B cell (primary cell): Measurements from ENCODE around the gene JPT2. TPM values are rescaled to one million over a fixed set of nuclear protein-coding genes. Genes with fewer than 3 reads are reported as not detected.

ENCODE experiments used
- ATAC-seq: fragments of 200-7000 bp; cut with Tn5 transposase; one replicate; pipeline ENCODE4 v1.10.0; 2021; ENCODE audit warnings: low read depth, mild to moderate bottlenecking, moderate number of reproducible peaks, moderate library complexity
- CTCF ChIA-PET: fragments of 350-600 bp; sonication (Branson Sonifier 250); formaldehyde crosslinking; loops from one replicate; lab custom pipeline; 2021; ENCODE audit warnings: antibody characterized with exemption, inconsistent platforms; lab: Charles Lee
- POLR2A ChIA-PET: fragments of 350-600 bp; sonication (Branson Sonifier 250); formaldehyde crosslinking; loops from one replicate; lab custom pipeline; 2021; ENCODE audit warnings: antibody characterized with exemption; lab: Charles Lee
- DNase-seq: peaks from one replicate; pipeline ENCODE4 v3.0.0; 2013
- H2AFZ ChIP-seq: 2 replicates; pipeline ENCODE4 v1.6.1; 2012; ENCODE audit warnings: mild to moderate bottlenecking, low read depth, low read length; ENCODE audit not compliant: insufficient read depth, poor library complexity, severe bottlenecking
- H3K27ac ChIP-seq, 2 donors: 1 replicate in 1 of 2; 2 replicates in 1 of 2; pipeline ENCODE4 v1.5.1; 2012 to 2013; ENCODE audit warnings: low read length in 2 of 2, mild to moderate bottlenecking in 2 of 2, moderate library complexity in 1 of 2
- H3K27me3 ChIP-seq, 4 experiments: fragments of 200-600 bp in 1 of 4; sonication (generic) in 1 of 4; replicated peaks in 1 of 4; 1 replicate in 2 of 4; 2 replicates in 2 of 4; pipeline versions ENCODE4 v1.6.1 to v1.7.0; 2013 to 2016; ENCODE audit warnings: low read length in 3 of 4, mild to moderate bottlenecking in 2 of 4, mixed read lengths in 1 of 4, moderate library complexity in 1 of 4; ENCODE audit not compliant: insufficient read depth in 4 of 4, control insufficient read depth in 3 of 4; ENCODE audit errors: control extremely low read depth in 1 of 4
- H3K36me3 ChIP-seq, 2 experiments: replicated peaks in 1 of 2; 1 replicate in 1 of 2; 2 replicates in 1 of 2; pipeline versions ENCODE4 v1.6.1 to v1.7.1; 2013; ENCODE audit warnings: low read length in 1 of 2; ENCODE audit not compliant: insufficient read depth in 2 of 2, control insufficient read depth in 1 of 2; ENCODE audit errors: control extremely low read depth in 1 of 2, extremely low read depth in 1 of 2
- H3K4me1 ChIP-seq, 2 donors: fragments of 200-600 bp in 1 of 2; sonication (generic) in 1 of 2; 1 replicate in 1 of 2; 2 replicates in 1 of 2; pipeline versions ENCODE4 v1.5.1 to v1.6.1; 2013 to 2017; ENCODE audit warnings: low read length in 2 of 2; ENCODE audit not compliant: control insufficient read depth in 2 of 2, insufficient read depth in 2 of 2
- H3K4me2 ChIP-seq: replicated peaks from 2 replicates; pipeline ENCODE3; 2012; ENCODE audit warnings: mild to moderate bottlenecking, low read depth, low read length; ENCODE audit not compliant: poor library complexity, severe bottlenecking
- H3K4me3 ChIP-seq, 5 experiments: fragments of 200-600 bp in 1 of 5; sonication (generic) in 1 of 5; 1 replicate in 3 of 5; 2 replicates in 2 of 5; pipeline versions ENCODE4 v1.5.1 to v1.7.0; 2011 to 2016; ENCODE audit warnings: low read length in 4 of 5, mild to moderate bottlenecking in 4 of 5, low read depth in 2 of 5, control low read depth in 1 of 5, moderate library complexity in 1 of 5; ENCODE audit not compliant: insufficient read depth in 1 of 5; ENCODE audit errors: control extremely low read depth in 1 of 5, extremely low read depth in 1 of 5
- H3K79me2 ChIP-seq: fragments of 200-600 bp; sonication (generic); one replicate; pipeline ENCODE4 v1.6.0; 2016; ENCODE audit warnings: low read length; ENCODE audit not compliant: control insufficient read depth, insufficient read depth
- H3K9ac ChIP-seq: fragments of 200-600 bp; sonication (generic); 2 replicates; pipeline ENCODE4 v1.6.1; 2017; ENCODE audit warnings: mild to moderate bottlenecking, low read length, moderate library complexity
- H3K9me3 ChIP-seq, 3 donors: one replicate each; pipeline versions ENCODE4 v1.6.1 to v1.7.1; 2013; ENCODE audit warnings: low read length in 2 of 3; ENCODE audit not compliant: control insufficient read depth in 2 of 3, insufficient read depth in 1 of 3; ENCODE audit errors: control extremely low read depth in 1 of 3
- H4K20me1 ChIP-seq: 2 replicates; pipeline ENCODE4 v1.6.0; 2012; ENCODE audit warnings: mild to moderate bottlenecking, low read length; ENCODE audit not compliant: insufficient read depth, control insufficient read depth, poor library complexity, severe bottlenecking
- H3K27ac Mint-ChIP-seq: one replicate; pipeline ENCODE4 v1.8.0; 2021; ENCODE audit warnings: mixed read lengths
- H3K27me3 Mint-ChIP-seq: one replicate; pipeline ENCODE4 v1.8.0; 2021; ENCODE audit warnings: mixed read lengths
- H3K4me1 Mint-ChIP-seq: one replicate; pipeline ENCODE4 v1.8.0; 2021; ENCODE audit warnings: mixed read lengths
- H3K4me3 Mint-ChIP-seq: one replicate; pipeline ENCODE4 v1.8.0; 2021; ENCODE audit warnings: mixed read lengths
- H3K9me3 Mint-ChIP-seq: one replicate; pipeline ENCODE4 v1.8.0; 2022; ENCODE audit warnings: mixed read lengths; ENCODE audit not compliant: insufficient read depth
- EZH2 ChIP-seq: IDR thresholded peaks from 2 replicates; pipeline ENCODE4 v1.6.1; 2012; ENCODE audit warnings: borderline replicate concordance, low read depth, mild to moderate bottlenecking, moderate library complexity, low read length; ENCODE audit not compliant: insufficient read depth, poor library complexity, severe bottlenecking
- WGBS: methylation state at CpG from one replicate; pipeline ENCODE4 v1.1.5; 2013; ENCODE audit warnings: missing lambda C conversion rate; ENCODE audit not compliant: insufficient coverage; 5-methylcytosine and 5-hydroxymethylcytosine counted together
- intact Hi-C: fragments of 100-400 bp; cut with micrococcal nuclease; formaldehyde crosslinking; loops from one replicate; pipeline ENCODE4 v1.10.0; 2022
- polyA plus RNA-seq: library from polyadenylated mRNA; depleted of rRNA; stranded (reverse); fragments of >200 nt; gene quantifications from 2 replicates; pipeline ENCODE4 v1.2.3, GENCODE V29; 2012
- total RNA-seq, 2 donors: library from RNA; stranded (reverse); fragments of 120-200 nt in 1 of 2; gene quantifications; 1 replicate in 1 of 2; 2 replicates in 1 of 2; pipeline versions ENCODE4 v1.2.3 to v1.2.4, GENCODE V29; 2013 to 2022
- TF ChIP-seq, protein P1 (sequence below): fragments of 200-600 bp; IDR thresholded peaks from one replicate; pipeline ENCODE4 v1.8.0; 2022; ENCODE audit warnings: antibody characterized with exemption, mild to moderate bottlenecking

Gene JPT2
- total and polyA plus RNA-seq, 2 donors (not counting 1 experiment from before 2014, with no cell fraction given) = 10.7 to 45.7 TPM

DNA sequence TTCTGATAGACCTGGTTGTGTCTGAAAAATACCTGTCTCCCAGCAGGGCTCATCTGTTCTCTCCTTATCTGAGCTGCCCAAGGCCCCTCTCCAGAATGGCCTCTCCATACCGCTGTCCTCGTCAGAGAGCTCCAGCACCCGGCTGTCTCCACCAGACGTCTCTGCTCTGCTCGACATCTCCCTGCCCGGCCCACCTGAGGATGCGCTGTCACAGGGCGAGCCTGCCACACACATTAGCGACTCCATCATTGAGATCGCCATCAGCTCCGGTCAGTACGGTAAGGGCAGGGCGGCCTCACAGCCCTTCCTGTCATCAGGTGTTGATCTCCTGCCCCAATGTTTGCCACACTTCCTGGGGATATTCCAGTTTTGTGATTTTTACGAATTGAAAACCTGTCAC is 10.2 kb upstream of the JPT2 start:
- Histone ChIP-seq H3K4me2 (no peak overlapping the region), H3K9ac (no peak overlapping the region), H4K20me1 (no peaks in the 10 kb centered on the region), H3K9me3 (no peaks in the 10 kb centered on the region), H3K4me1 (no peaks in the 10 kb centered on the region), H3K27ac (no peak overlapping the region), H3K27me3 (no peaks in the 10 kb centered on the region), H3K36me3 (peaks cover 0 to 81% of the 10 kb centered on the region in 2 experiments), H3K79me2 (no peaks in the 10 kb centered on the region), H3K4me3 (no peak overlapping the region), H2AFZ (no peak overlapping the region)
- intact Hi-C loops = no loop called here
- Mint-ChIP-seq H3K9me3 (no peaks in the 10 kb centered on the region), H3K4me1 (no peaks in the 10 kb centered on the region), H3K27me3 (no peaks in the 10 kb centered on the region), H3K27ac (no peak overlapping the region), H3K4me3 (no peak overlapping the region)
- ChIA-PET POLR2A (no interaction called here), CTCF (interaction anchor here (2.0 kb wide), 1 partner anchor 10 kb away, joined by 6 read pairs; the partner anchor contains the start of gene JPT2)
- DNase-seq (no peak), ATAC-seq (no peak)
- no peak for TF ChIP-seq EZH2
- TF ChIP-seq, protein P1, sequence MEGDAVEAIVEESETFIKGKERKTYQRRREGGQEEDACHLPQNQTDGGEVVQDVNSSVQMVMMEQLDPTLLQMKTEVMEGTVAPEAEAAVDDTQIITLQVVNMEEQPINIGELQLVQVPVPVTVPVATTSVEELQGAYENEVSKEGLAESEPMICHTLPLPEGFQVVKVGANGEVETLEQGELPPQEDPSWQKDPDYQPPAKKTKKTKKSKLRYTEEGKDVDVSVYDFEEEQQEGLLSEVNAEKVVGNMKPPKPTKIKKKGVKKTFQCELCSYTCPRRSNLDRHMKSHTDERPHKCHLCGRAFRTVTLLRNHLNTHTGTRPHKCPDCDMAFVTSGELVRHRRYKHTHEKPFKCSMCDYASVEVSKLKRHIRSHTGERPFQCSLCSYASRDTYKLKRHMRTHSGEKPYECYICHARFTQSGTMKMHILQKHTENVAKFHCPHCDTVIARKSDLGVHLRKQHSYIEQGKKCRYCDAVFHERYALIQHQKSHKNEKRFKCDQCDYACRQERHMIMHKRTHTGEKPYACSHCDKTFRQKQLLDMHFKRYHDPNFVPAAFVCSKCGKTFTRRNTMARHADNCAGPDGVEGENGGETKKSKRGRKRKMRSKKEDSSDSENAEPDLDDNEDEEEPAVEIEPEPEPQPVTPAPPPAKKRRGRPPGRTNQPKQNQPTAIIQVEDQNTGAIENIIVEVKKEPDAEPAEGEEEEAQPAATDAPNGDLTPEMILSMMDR = no peak
- WGBS = over 99% methylated on average over 14 of the region's 14 CpGs

DNA sequence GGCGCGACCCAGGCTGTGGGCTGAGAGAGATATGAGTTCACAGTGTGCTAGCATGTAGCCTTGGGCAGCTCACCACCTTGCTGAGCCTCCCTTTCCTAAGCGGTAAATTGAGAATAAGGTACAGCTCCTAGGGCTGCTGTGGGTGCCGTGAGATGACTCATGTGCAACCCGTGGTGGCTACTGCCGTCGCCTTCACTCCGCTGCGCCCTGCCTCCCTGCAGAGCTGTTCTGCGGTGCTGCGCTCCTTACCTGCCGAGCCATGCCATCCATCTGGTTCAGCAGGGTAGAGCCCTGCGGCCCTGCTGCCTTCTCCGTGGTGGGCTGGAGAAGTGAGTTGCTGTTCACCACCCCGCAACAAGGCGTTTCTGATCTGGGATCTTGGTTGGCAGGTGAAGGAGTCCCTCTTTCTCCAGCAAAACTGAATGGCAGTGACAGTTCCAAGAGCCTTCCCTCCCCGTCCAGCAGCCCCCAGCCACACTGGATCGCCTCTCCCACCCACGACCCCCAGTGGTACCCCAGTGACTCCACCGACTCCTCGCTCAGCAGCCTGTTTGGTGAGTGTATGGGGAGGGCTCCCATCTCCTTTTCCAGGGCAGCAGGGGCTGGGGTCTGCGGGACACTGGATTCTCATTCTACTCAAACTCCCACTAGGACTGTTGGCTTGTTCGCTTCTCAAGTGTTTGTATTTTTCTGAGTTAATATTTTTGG is 9.3 kb upstream of the JPT2 start:
- Histone ChIP-seq H3K36me3 (peaks cover 0 to 79% of the 10 kb centered on the region in 2 experiments), H3K4me3 (no peak overlapping the region), H3K4me1 (no peaks in the 10 kb centered on the region), H3K4me2 (no peak overlapping the region), H3K79me2 (no peaks in the 10 kb centered on the region), H3K27ac (no peak overlapping the region), H3K27me3 (no peaks in the 10 kb centered on the region), H4K20me1 (no peaks in the 10 kb centered on the region), H2AFZ (no peak overlapping the region), H3K9ac (no peak overlapping the region), H3K9me3 (no peaks in the 10 kb centered on the region)
- H3K4me1 Mint-ChIP-seq = no peaks in the 10 kb centered on the region
- no peak overlapping the region for H3K27ac Mint-ChIP-seq
- H3K9me3 Mint-ChIP-seq = no peaks in the 10 kb centered on the region
- no peak overlapping the region for H3K4me3 Mint-ChIP-seq
- ChIA-PET CTCF (interaction anchor here (2.0 kb wide), 1 partner anchor 9 kb away, joined by 6 read pairs; the partner anchor contains the start of gene JPT2), POLR2A (no interaction called here)
- WGBS = 96% methylated on average over 13 of the region's 23 CpGs
- TF ChIP-seq EZH2 = no peak
- TF ChIP-seq, protein P1 = no peak
- DNase-seq = no peak
- intact Hi-C loops = no loop called here
- H3K27me3 Mint-ChIP-seq = no peaks in the 10 kb centered on the region
- ATAC-seq = no peak
